WI38 (cell line): ENCODE results near the gene GPR15.

Experiments
- H3K4me3 ChIP-seq: 2 replicates; pipeline ENCODE4 v1.5.1; 2011; ENCODE audit warnings: low read depth, mild to moderate bottlenecking, control low read depth, low read length
- TF ChIP-seq, protein P1 (sequence below): IDR thresholded peaks from 2 replicates; pipeline ENCODE4 v1.5.1; 2012; ENCODE audit warnings: low read depth, mild to moderate bottlenecking, control low read depth, low read length

The GPR15 gene

DNA sequence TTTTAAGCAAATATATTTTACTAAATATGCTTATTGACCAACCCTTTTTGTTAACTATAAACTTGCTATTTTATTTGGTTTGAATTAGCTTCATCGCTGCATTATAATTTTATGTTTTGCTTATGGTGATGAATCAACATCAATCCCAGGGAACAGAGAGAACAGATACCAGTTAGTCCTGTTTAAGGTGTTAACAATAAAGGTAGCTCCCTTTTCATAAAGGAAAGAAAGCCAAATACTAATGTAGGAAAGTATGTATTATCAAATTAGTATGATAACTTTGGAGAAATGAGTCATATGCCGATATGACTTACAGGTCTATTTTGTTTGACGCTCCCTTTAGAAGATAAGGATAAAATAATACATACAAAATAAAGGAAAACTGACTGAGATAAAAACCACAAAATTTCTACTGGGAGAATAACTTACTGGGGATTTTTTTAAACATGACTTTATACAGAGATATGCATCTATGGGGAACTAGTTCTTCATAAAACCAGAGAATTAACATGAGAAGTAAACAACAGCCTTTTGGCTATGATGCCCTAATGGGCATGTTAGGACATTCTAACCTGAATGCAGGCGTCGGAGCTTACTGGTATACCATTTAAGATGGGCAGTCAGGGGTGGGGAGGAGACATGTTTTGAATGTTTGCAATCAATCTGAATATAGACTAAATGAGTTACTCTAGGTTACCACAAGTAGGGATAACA is 29.8 kb upstream of the GPR15 start:
- TF ChIP-seq, protein P1, sequence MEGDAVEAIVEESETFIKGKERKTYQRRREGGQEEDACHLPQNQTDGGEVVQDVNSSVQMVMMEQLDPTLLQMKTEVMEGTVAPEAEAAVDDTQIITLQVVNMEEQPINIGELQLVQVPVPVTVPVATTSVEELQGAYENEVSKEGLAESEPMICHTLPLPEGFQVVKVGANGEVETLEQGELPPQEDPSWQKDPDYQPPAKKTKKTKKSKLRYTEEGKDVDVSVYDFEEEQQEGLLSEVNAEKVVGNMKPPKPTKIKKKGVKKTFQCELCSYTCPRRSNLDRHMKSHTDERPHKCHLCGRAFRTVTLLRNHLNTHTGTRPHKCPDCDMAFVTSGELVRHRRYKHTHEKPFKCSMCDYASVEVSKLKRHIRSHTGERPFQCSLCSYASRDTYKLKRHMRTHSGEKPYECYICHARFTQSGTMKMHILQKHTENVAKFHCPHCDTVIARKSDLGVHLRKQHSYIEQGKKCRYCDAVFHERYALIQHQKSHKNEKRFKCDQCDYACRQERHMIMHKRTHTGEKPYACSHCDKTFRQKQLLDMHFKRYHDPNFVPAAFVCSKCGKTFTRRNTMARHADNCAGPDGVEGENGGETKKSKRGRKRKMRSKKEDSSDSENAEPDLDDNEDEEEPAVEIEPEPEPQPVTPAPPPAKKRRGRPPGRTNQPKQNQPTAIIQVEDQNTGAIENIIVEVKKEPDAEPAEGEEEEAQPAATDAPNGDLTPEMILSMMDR: no peak
- no peak overlapping the region for H3K4me3 ChIP-seq

- TF ChIP-seq, protein P1: no peak
- H3K4me3 ChIP-seq: no peak overlapping the region
These were observed 27.2 kb upstream of the GPR15 start for GRCh38 chr3:98504539-98504938.

DNA sequence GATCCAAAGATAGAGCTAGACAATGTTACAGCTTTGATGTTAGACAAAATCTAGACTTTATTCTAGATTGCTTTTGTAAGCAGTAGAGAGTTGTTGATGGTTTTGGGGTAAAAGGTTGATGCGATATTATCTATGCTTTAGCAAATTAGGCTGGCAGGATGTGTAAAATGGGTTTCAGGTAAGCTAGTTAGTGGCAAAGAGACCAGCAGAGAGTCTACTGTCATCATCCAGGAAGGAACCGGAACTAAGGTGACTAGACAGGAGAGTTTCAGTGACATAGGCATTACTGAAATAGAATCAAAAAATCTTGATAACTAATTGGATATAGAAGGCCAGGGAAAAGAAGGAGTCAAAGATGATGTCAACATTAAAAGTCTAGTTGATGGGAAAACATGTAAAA is 23.2 kb upstream of the GPR15 start:
- no peak overlapping the region for H3K4me3 ChIP-seq
- TF ChIP-seq, protein P1: no peak

DNA sequence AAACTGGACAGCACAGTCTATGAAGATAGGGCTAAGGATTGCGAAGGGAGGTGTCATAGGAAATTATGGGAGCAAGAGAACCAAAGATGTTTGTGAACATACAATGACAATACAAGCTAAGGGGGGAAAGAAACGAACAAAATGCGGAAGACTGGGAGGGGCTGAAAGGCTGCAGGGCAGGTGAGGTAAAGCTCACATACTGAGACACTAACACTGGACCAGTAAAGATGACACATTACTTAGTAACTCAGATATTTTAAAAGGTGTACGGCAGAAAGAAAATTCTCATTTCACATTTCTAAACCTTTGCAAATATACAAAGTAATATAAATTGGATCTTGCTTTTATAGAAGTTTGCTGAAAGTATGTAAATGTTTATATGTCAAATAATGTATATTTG is 19.2 kb upstream of the GPR15 start:
- no peak overlapping the region for H3K4me3 ChIP-seq
- TF ChIP-seq, protein P1: no peak

DNA sequence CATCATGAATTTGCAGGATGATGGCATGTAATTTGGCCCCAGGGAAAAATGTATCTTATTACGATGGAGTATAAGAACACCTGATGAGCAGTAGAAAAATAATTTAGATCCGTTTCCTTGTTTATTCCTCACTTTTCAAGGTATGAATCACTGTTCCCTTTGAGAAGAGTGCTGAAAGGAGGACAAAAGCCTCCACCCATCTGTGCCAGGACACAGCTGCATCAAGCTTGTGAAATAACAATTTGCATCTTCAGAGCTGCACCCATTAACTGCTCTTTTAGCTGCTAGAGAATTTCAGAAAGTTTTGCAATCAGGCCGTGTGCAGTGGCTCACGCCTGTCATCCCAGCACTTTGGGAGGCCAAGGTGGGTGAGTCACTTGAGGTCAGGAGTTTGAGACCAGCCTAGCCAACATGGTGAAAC is 18.7 kb upstream of the GPR15 start:
- TF ChIP-seq, protein P1: no peak

DNA sequence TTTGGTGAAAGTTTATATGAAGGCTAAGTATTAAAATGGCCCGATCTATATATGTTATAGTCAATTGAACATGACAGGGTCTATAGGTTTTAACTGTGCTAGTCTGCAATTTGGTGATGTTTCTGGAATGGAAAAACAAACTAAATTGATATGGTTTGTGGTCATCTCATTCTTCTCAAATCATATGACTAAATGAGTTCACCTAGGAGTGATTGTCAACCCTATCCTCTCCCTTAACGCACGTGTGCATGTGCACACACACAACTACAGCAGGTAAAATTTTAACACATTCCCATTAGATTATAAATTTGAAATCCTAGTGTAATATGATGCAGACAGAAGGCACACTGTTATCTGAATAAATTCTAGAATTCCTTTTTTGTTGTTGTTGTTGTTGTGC is 18.0 kb upstream of the GPR15 start:
- TF ChIP-seq, protein P1: no peak
- no peak overlapping the region for H3K4me3 ChIP-seq

More for the DNA sequence above, 18.7 kb upstream of the GPR15 start:
- H3K4me3 ChIP-seq: no peak overlapping the region

GRCh38 chr3:98514948-98515347 is 16.8 kb upstream of the GPR15 start:
- H3K4me3 ChIP-seq: no peak overlapping the region
- TF ChIP-seq, protein P1: no peak
